CD4-positive, alpha-beta T cell treated with Interleukin-15 for 4 hours (primary cell): ENCODE data around the gene IPO5.
A peak's percentile ranks its signal among the peaks of the same experiment; 100 is the strongest.
"Not testable (repeated sequence)": the region's sequence is repeated elsewhere in the genome, so short reads cannot be mapped to it uniquely, and the experiment has no call there.

Experiments
- DNase-seq: peaks from one replicate; pipeline ENCODE4 v3.0.0-alpha.2; 2020; ENCODE audit warnings: low spot score

IPO5 gene

DNA sequence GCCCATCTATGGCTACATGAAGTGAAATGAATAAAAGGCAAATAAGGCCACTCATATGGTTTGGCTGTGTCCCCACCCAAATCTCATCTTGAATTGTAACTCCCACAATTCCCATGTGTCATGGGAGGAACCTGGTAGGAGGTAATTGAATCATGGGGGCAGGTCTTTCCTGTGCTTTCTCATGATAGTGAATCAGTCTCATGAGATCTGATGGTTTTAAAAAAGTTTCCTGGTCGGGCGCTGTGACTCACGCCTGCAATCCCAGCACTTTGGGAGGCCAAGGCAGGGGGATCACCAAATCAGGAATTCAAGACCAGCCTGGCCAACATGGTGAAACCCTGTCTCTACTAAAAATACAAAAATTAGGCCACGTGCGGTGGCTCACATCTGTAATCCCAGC, 4.2 kb upstream of the IPO5 start:
- not testable (repeated sequence) for DNase-seq

DNA sequence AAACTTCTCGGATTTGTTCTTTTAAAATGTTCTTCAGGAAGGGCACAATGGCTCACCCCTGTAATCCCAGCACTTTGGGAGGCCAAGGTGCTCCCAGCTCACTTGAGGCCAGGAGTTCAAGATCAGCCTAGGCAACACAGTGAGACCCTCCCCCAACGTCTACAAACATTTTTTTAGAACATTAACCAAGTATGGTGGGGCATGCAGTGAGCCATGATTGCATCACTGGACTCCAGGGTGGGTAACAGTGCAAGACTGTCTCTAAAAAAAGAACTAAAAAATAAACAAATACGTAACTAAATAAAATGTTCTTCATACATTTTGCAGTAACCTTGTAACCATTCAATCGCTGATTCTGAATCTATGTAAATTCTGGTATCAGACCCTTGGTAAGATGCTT, 2.1 kb upstream of the IPO5 start:
- DNase-seq = no peak

DNA sequence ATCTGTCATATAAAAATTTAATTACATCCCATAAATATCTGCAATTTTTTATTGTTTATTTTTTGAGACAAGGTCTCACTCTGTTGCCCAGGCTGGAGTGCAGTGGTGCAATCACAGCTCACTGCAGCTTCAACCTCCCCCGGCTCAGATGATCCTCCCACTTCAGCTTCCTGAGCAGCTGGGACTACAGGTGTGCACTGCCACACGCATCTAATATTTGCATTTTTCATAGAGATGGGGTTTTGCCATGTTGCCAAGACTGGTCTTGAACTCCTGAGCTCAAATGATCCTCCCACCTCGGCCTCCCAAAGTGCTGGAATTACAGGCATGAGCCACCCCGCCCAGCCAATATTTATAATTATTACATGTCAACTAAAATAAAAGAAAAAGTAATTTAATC, 644 bp upstream of the IPO5 start:
- DNase-seq = not testable (repeated sequence)

DNA sequence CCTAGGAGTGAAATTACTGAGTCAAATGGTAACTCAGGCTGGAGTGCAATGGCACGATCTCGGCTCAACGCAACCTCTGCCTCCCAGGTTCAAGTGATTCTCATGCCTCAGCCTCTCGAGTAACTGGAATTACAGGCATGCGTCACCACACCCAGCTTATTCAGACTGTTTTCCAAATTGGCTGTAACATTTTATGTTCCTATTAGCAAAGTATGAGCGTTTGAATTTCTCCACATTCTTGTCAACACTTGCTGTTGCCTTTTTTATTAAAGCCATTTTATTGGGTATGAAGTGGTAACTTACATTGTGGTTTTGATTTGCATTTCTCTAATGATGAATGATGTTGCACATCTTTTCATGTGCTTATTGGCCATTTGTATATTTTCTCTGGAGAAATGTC, 7.9 kb downstream of the IPO5 start:
- DNase-seq = no peak

DNA sequence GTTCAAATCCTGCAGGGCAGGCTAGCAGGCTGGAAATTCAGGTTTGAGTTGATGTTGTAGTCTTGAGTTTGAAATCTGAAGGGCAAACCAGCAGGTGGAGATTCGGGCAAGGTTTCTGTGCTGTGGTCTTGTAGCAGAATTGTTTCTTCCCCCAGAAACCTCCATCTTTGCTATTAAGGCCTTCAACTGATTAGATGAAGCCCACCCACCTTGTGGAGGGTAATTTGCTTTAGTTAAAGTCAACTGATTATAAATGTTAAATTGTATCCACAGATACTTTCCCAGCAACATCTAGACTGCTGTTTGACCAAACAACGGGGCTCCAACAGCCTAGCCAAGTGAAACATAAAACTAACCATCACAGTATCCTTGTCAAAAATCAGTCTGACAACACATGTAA, 9.4 kb downstream of the IPO5 start:
- DNase-seq = no peak

DNA sequence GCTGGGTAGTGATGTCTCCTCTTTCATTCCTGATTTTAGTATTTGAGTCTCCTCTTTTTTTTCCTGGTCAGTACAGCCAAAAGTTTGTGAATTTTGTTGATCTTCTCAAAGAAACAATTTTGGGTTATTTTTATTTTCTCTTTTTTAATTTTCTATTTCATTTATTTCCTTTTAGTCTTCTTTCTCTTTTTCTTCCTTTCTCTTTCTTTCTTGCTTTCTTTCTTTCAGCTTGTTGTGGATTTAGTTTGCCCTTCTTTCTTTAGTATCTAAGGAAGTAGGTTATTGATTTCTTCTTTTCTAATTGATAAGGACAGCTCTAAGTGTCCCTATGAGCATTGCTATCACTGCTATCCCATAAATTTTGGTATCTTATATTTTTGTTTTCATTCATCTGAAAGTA, 13.8 kb downstream of the IPO5 start:
- no peak for DNase-seq

DNA sequence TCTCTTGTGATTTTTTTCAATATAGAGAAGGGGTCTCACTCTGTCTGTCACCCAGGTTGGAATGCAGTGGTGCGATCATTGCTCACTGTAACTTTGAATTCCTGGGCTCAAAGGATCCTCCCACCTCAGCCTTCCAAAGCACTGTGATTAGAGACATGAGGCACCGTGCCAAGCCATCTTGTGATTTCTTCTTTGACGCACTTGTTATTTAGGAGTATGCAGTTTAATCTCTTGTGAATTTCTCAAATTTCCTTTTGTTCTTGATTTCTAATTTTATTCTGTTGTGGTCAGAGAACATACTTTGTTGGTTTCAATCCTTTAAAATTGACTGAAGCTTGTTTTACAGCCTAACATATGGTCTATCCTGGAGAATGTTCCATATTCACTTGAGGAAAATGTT, 14.5 kb downstream of the IPO5 start:
- no peak for DNase-seq

DNA sequence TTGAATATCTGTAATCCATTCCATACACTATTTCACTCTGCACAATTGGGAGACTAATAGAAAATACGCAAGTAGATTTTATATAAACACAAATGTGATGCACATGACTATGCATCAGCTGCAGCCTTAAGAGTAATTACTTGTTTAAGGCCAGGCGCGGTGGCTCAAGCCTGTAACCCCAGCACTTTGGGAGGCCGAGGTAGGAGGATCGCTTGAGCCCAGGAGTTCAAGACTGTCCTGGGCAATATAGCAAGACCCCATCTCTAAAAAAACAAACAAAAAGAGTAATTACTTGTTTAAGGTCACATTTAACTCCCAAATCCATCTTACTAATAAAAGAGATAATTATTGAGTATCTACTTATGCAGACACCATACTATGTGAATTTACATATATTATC, 18.0 kb downstream of the IPO5 start:
- DNase-seq = no peak

DNA sequence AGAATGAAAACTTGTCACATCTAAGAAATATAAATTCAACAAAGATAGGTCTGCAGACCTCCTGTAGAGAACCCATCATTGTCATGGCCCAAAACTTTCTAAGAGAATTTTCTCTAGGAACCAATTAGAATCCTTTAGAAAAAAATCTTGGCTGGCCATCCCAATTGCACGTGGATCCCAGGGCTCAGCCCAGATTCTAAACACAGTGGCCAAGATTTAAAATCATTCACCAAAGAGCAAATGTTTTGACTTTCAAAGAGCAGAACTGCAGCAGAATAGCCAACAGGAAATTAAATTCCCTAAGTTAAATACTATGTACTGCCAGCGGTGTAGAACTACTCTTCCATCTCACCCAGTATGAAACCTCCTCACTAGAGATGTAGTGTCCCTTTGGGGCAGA, 21.3 kb downstream of the IPO5 start:
- DNase-seq = no peak

DNA sequence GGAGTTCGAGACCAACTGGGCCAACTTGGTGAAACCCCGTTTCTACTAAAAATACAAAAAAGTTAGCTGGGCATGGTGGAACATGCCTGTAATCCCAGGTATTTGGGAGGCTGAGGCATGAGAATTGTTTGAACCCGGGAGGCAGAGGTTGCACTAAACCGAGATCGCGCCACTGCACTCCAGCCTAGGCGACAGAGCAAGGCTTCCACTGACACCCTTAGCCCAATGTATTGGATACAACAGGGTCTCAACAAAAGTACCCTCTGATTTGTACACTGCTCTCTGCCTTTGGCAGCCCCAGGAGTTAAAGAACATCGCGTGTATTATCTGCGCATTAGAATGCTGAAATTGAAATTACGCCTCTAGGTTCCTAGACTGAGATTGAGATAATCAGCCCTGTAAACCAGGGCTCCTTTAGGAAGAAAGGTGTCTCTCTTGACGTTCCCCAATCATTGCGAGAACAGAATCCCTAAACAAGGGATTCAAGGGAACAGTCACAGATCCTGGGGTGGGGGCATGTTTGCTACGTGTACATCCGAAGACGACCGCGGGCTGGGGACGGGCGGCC, 21.9 kb downstream of the IPO5 start:
- DNase-seq = no peak

DNA sequence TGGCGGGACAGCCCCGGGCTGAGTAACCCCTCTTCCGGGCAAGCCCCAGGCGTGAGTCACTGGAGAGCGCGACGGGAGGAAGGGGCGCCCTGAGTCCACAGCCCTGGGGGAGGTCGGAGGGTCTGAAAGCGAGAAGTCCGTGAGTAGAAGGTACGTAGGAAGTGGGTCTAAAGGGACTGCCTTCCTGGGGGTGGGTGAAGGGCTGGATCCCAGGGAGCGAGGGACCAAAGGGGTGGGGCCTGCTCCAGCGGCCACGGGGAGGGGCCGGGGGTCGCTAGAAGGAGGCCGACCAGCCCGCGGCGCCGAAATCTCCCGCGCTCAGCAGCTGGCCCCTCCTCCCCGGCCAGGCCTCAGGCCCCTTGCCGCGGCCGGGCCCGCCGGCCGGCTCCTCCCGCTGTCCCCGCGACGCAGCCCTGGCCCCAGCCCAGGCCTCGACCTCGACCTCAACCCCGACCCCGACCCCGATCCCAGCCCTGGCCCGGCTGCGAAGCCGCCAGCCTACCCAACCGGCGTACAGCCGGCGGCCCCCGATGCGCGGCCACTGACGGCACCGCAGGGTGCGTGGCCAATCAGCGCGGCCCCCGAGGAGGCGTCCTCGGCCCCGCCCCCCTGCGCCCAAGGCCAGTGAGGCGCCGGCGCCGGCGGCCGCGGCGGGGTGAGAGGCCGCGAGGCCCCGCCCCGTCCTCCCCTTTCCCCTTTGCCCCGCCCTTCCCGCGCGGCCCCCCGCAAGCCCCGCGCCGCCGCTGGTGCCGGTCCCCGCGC, 22.6 kb downstream of the IPO5 start:
- peak; percentile 89 for DNase-seq

DNA sequence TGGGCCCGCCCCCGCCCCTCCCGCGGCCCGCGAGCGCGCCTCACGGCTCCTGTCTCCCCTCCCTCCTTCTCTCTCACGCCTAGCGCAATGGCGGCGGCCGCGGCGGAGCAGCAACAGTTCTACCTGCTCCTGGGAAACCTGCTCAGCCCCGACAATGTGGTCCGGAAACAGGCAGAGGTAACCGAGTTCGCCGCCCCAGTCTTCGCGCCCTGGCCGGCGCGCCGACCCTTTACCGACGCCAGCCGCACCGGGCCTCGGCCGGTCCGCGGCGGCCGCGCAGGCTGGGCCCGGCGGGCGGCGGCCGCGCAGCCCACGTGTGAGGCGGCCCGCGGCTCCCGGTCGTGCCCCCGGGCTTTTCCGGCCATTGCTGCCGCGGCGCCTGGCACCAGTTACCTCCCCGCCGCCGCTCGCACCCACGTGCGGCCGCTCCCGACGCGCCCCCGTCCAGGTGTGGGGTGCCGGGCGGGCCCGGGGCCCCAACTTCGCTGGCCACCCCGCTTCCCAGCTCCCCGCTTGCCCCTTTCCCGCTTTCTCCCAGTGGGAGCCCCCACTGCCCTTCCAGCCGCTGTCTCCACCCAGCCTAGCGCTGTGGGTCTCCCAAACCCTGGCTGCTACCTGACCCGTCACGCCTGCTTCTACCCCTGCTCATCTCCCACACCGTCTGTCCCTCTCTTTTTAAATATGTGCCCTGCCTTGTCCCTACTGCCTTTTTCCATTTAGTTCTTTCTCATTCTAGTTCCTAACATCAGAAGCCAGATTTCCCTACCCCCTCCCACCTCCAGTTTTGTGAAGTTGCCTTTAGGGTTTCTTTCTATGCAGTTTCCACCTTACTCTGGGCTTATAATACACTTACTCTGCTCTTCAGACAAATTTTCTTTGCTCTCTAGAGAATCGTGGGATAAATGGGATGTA, 23.4 kb downstream of the IPO5 start:
- peak; percentile 9 for DNase-seq

DNA sequence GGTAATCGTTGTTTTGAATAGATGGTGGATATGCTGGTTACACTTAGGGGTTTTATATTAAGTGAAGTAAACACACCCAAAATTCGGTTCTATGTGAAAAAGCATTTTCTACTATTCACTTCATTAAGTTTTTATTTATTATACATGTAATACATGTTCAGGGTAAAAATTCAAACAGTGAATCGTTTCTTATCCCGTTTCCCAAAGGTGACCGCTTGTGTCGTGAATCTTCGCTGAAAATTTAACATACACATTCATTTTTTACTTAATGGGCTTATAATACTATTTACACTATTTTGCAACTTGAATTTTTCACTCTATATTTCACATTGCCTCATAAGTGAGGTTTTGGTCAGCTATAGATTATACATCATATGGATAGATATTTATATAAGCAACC, 24.5 kb downstream of the IPO5 start:
- DNase-seq = no peak

DNA sequence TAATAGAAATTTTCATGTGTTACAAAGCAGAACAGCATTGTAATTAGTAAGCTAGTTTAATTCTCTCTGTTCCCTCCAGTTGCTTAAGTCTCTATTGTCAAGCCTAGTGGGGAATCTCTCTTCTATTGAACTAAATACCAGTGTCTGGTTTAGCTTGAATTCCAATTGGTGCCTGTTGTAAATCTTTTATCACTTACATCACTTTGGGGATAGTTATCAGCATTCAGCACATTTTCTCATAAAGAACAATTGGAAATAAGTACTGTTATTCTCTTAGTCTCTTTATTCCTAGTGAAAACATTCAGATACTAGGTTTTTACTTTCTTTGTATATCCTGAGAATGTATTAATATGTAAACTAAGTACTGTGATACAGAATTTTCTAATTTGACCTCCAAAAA, 25.2 kb downstream of the IPO5 start:
- no peak for DNase-seq

DNA sequence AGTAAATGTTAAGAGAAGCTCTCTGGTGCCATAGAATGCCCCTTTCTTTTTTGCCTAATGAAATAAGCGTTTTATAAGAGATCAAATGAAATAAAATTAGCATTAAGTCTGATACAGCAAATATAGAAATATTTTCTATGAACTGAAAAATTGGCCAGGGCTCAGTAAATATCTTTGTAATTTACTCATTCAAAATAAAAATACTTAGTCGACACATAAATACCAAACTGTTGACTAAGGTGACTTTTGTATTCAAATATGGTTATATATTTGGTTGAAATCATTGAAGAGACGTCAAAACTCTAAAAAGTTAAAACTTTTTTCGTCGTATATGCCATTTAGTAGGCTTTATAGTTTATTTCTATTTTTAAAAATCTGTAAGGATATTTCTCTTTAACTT, 25.6 kb downstream of the IPO5 start:
- no peak for DNase-seq

DNA sequence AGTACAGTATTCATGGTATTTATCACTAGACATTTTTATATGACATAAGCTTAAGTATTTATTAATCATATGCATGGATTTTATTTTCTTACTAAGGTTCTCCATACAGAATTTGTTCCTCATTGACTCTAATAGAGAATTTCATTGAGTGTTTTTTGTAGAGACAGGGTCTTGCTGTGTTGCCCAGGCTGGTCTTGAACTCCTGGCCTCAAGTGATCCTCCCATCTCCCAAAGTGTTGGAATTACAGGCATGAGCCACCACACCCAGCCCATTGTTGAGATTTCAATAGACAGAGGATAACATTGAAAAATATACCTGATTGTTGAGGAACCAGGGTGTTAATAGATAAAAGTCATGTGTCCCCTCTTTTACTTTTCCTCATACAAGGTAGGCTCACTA, 26.1 kb downstream of the IPO5 start:
- DNase-seq = no peak

DNA sequence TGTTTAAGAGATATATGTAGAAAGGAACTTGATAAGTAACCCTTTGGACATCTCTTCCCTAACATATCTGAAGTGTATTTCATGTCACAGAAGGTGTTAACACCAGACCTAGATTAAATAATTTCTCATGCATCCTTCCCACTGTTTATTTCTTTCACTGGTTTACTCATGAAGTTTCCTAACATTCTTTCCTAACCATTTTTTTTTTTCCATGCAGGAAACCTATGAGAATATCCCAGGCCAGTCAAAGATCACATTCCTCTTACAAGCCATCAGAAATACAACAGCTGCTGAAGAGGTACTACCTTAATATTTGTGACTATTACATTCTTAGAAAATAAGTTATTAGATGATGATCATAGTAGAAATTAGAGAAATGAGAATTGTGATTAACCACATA, 28.8 kb downstream of the IPO5 start:
- no peak for DNase-seq

DNA sequence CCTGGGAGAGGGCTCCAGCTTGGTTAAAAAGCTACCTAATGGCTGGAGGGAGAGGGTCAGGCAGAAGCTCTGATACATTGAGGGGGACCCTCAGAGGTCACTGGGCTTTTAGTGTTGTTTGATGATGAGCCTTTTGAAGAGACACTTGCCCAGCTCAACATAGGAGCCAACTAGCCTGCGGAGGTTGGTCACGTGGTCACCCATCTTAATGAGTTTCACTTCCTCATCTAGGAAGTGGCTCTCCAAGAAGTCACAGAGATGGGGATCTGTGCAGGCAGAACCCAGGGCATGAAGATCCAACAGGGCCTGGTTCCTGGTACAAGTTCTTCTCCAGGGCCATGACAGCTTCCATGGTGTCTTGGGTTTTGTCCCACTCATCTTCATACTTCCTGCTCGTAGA, 33.4 kb downstream of the IPO5 start:
- DNase-seq = no peak

DNA sequence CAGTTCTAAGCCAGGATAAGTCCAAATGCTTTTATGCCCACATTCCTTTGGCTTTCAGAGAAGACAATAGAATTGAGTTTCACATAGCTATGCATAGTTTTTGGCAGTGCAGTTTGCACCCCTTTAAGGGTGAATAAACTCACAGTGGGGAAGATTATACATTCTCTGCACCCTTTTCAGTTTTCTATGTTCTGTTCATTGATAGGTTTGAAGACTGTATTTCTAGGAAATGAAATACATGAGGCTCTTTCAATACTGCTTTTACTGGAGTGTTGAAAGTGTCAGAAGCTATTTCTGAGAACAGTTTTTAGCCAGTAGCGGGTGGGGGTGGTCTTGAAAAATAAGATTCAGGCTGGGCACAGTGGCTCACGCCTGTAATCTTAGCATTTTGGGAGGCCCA, 46.2 kb downstream of the IPO5 start:
- no peak for DNase-seq

DNA sequence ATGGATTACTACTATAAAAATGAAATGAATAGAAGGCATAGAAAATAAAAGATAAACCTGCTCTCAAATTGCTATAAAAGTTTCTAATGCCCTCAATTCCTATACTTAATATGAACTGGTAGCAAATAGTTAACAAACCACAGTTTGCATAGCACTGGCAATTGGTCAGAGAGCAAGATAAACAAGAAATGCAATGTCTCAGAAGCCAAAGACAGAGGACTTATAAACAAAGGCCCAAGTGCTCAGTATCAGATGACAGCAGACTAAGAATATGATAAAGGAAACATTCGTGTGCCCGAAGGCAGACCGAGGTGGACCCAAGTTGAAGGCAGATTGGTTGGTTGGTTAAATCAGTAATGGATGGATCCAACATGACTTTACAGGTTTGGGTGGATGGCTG, 50.6 kb downstream of the IPO5 start:
- DNase-seq = no peak

DNA sequence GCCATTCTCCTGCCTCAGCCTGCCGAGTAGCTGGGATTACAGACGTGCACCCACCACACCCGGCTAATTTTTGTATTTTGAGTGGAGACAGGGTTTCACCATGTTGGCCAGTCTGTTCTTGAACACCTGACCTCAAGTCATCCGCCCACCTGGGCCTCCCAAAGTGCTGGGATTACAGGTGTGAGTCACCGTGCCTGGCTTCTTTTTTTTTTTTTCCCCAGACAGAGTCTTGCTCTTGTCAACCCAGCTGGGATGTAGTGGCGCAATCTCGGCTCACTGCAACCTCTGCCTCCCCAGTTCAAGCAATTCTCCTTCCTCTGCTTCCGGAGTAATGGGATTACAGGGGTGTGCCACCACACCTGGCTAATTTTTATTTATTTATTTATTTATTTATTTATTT, 51.5 kb downstream of the IPO5 start:
- not testable (repeated sequence) for DNase-seq

DNA sequence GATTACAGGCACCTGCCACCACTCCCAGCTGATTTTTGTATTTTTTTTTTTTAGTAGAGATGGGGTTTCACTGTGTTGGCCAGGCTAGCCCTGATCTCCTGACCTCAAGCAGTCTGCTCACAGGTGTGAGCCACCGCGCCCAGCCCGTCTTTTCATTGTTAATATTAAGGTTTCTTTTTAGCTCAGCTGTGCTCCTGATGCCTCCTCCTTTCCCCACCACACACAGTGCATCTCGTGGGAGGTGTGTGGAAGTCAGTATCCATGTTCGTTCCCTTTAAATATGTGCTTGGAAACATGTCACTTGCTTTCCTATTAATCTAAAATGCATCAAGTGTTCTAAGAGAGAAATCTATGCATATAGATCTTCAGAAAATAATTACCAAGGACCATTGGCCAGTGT, 53.5 kb downstream of the IPO5 start:
- no peak for DNase-seq

DNA sequence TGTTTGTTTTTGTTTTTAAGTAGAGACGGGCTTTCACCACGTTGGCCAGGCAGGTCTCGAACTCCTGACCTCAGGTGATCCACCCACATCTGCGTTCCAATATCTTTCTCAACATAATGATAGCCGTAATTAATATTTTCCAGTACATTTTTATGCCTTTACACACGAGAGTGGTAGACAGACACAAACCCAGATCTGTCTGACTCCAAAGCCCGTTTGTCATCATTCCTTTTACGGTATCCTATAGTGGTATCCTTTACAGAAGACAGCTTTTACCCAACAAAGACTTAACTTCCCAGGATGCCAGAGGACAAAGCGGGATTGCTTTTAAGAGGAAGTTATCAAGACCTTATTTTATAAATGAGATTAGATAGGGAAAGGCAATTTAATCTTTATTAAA, 59.8 kb downstream of the IPO5 start:
- DNase-seq = no peak
